MG63 (cell line): ENCODE data around the gene TFRC. TPM values are rescaled to one million over a fixed set of nuclear protein-coding genes. Genes with fewer than 3 reads are reported as not detected.
"Not testable (repeated sequence)": the region's sequence is repeated elsewhere in the genome, so short reads cannot be mapped to it uniquely, and the experiment has no call there.

Source experiments
- DNase-seq: peaks from one replicate; pipeline ENCODE4 v3.0.0-alpha.2; 2020
- H3K27me3 ChIP-seq: fragments of 250-450 bp; sonication (Bioruptor Pico); 2 replicates; pipeline ENCODE4 v1.5.1; 2020; ENCODE audit warnings: mild to moderate bottlenecking, moderate library complexity
- H3K36me3 ChIP-seq: fragments of 250-450 bp; sonication (Bioruptor Pico); 2 replicates; pipeline ENCODE4 v1.5.1; 2020; ENCODE audit warnings: mild to moderate bottlenecking, moderate library complexity
- H3K4me3 ChIP-seq: fragments of 250-450 bp; sonication (Bioruptor Pico); 2 replicates; pipeline ENCODE4 v1.5.1; 2020; ENCODE audit warnings: mild to moderate bottlenecking, moderate library complexity
- H3K9me3 ChIP-seq: fragments of 250-450 bp; sonication (Bioruptor Pico); 2 replicates; pipeline ENCODE4 v1.5.1; 2020; ENCODE audit warnings: mild to moderate bottlenecking, moderate library complexity
- total RNA-seq: library from RNA; depleted of rRNA; stranded (reverse); fragments of >200 nt; shearing (Covaris generic); gene quantifications from 2 replicates; pipeline ENCODE4 v1.2.3, GENCODE V29; 2014; ENCODE audit warnings: low replicate concordance

The TFRC gene
- total RNA-seq, 1 experiment from 2014 or later: 49.9 TPM

DNA sequence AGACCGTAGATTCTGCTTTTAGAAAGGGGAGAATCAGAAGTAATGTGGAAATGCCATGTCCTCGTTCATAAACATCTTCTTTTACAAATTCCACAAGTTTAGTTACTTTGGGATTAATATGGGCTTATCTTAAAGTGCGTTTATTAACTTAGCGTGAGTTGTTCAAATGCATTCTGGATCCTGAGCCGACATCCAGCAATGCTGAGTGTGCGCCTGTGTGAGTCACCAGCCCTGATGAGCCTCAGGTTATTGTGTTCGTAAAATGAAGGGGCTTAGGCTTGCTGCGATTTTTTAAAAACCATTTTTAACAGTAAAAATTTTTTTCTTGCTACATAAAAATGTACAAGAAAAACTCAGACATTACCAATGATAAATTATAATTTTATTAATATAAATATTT is 57.9 kb downstream of the TFRC start:
- H3K27me3 ChIP-seq: no peaks in the 10 kb centered on the region

DNA sequence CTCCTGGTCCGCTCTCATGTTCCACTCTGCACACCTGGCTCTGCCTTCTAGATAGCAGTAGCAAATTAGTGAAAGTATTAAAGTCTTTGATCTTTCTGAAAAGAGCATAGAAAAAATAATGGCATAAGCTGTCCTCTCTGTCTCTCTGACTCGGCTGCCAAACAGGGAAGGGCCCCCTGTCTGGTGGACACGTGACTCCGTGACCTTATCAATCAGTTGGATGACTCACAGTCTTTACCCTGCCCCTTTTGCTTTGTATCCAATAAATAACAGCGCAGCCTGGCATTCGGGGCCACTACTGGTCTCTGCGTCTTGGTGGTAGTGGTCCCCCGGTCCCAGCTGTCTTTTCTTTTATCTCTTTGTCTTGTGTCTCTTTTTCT is 59.4 kb downstream of the TFRC start:
- H3K9me3 ChIP-seq, H3K36me3 ChIP-seq, DNase-seq, H3K4me3 ChIP-seq, H3K27me3 ChIP-seq: not testable (repeated sequence)

More for the DNA sequence above, 57.9 kb downstream of the TFRC start:
- DNase-seq: no peak
- Histone ChIP-seq H3K9me3 (no peaks in the 10 kb centered on the region), H3K4me3 (no peak overlapping the region), H3K36me3 (no peaks in the 10 kb centered on the region)

DNA sequence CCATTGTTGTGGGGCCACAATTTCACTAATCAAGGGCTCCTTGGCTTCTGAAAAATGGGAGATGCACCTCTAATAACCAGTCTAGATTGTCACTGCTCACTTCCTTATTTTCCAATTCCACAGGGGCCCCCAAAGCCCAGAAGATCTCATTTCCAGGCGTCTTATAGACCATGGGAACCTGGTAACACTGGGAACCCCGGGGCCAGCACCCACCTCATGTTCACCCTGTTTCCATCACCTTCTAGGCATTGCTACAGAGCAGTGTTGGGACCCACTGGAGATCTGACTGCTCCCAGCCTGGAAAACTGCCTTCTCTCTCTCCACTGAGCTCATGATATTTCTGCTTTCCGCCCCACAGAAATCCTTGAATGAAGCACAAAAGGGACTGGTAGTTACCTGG is 61.5 kb downstream of the TFRC start:
- no peaks in the 10 kb centered on the region for H3K36me3 ChIP-seq
- DNase-seq: no peak
- no peaks in the 10 kb centered on the region for H3K9me3 ChIP-seq
- no peak overlapping the region for H3K4me3 ChIP-seq
- no peaks in the 10 kb centered on the region for H3K27me3 ChIP-seq

DNA sequence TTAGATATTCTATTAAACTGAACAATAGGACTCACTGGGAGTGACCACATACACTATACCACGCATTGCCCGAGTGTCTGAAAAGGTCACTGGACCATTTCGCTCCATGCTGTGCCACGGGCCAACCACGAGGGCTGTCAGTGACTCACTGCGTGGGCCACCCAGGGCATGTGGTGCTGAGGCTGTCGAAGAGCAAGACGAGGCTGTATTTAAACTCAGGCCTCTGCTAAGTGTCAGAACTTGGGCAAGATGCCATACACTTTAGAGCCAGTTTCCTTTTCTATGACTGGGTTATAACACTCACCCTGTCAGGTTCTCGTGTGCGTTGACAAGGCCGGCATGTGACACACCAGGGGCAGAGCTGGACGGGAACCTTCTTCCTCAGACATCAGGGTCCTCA is 62.3 kb downstream of the TFRC start:
- H3K36me3 ChIP-seq, H3K9me3 ChIP-seq, H3K4me3 ChIP-seq, H3K27me3 ChIP-seq: not testable (repeated sequence)
- DNase-seq: peak; percentile 44

DNA sequence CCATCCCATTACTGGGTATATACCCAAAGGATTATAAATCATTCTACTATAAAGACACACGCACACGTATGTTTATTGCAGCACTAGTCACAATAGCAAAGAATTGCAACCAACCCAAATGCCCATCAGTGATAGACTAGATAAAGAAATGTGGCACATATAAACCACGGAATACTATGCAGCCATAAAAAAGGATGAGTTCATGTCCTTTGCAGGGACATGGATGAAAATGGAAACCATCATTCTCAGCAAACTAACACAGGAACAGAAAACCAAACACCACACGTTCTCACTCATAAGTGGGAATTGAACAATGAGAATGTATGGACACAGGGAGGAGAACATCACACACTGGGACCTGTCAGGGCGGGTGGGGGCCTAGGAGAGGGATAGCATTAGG is 63.7 kb downstream of the TFRC start:
- H3K36me3 ChIP-seq, H3K9me3 ChIP-seq, H3K27me3 ChIP-seq, DNase-seq, H3K4me3 ChIP-seq: not testable (repeated sequence)

DNA sequence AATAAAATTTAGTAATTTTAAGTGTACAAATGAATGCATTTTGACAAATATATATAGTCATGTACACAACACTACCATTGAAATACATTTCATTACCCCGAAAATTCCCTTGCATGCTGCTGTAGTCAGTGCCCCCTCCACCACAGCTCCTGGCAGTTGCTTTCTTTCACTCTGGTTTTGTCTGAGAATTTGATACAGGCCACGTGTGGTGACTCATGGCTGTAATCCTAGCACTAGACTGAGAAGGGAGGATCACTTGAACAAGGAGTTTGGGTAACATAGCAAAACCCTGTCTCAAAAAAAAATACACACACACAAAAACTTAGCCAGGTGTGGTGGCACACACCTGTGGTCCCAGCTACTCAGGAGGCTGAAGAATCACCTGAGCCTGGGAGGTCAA is 65.4 kb downstream of the TFRC start:
- Histone ChIP-seq H3K36me3 (no peaks in the 10 kb centered on the region), H3K9me3 (no peaks in the 10 kb centered on the region; the same call in 1 of the 2 replicates), H3K27me3 (no peaks in the 10 kb centered on the region), H3K4me3 (no peak overlapping the region)
- DNase-seq: peak; percentile 75

DNA sequence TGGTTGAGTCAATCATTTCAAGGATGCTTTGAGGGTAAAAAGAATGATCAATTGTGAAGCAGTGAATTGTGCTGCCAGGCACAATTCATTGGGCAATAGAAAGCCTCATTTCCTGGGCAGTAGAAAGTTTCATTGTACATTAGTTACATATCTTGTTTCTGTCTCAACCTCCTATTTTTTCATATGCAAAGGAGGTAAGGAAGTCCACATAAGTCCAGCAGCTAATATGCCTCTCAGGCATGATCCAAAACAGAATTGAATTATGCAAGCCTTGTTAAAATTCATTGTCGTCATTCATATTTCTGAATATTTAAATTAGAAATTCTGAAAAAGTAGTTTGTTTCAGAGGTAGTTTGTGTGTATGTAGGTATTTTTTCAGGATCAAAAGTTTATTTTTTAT is 65.8 kb downstream of the TFRC start:
- Histone ChIP-seq H3K27me3 (no peaks in the 10 kb centered on the region), H3K4me3 (no peak overlapping the region), H3K36me3 (no peaks in the 10 kb centered on the region), H3K9me3 (peaks cover 4% of the 10 kb centered on the region)
- DNase-seq: no peak

DNA sequence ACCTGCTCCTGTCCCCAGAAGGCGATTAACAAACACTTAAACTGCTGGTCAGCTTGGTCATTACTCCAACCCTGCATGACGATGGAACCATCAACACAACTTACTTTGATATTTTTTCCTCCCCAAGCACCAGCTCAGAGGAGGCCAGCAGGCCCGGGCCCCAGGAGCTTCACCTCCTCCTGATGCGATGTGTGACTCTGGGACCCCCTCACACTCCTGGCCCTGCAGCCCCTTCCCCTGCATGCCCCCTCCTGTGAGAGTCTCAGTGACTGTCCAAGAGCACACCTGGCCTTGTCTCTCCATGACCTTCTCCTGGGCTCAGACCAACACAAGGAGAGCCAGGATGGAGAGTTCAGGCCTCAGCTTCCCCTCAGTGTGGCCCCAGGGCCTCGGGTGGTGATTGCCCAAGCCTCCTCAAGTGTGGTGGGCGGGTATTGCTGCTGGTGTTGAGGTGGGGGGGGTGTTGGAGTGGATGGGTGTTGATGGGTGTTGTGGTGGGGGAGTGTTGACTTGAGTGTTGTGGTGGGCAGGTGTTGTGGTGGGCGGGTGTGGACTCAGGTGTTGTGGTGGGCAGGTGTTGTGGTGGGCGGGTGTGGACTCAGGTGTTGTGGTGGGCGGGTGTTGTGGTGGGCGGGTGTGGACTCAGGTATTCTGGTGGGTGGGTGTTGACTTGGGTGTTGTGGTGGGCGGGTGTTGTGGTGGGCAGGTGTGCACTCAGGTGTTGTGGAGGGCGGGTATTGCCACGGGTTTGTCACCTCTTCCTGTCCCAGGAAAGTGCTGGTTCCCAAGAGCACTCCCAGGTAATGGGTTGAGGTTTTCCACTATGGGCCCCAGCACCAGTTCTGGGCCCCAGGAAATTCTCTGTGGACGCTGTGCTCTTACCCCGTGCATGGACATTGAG is 68.1 kb downstream of the TFRC start:
- H3K4me3 ChIP-seq: no peak overlapping the region
- H3K9me3 ChIP-seq: peaks cover 7% of the 10 kb centered on the region
- no peaks in the 10 kb centered on the region for H3K36me3 ChIP-seq
- no peak for DNase-seq
- no peaks in the 10 kb centered on the region for H3K27me3 ChIP-seq

DNA sequence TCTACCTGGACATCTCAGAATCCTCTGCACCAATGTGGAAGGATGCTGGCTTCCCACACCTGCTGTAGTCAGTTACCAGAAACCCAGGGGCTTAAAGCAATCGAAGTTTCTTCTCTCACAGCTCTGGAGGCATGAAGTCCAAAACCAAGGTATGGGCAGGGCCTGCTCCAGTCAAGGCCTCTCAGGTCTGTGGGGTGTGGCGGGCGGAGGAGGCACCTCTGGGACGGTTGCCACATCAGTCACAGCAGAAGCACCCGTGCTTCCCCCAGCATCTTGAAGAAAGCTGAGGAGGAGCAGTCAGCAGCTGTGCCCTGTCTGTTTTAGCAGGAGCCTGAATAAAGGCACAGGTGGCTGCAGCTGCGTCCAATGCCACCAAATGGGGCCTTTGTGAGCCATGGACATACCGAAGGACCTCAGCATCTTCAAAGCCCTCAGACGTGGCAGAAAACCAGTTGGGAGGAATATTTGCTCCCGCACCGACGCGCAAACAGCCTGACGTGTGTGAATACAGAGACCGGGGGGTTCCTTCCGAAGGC is 68.9 kb downstream of the TFRC start:
- Histone ChIP-seq H3K36me3 (no peaks in the 10 kb centered on the region), H3K9me3 (peaks cover 7% of the 10 kb centered on the region), H3K27me3 (no peaks in the 10 kb centered on the region), H3K4me3 (no peak overlapping the region)
- DNase-seq: peak; percentile 22

DNA sequence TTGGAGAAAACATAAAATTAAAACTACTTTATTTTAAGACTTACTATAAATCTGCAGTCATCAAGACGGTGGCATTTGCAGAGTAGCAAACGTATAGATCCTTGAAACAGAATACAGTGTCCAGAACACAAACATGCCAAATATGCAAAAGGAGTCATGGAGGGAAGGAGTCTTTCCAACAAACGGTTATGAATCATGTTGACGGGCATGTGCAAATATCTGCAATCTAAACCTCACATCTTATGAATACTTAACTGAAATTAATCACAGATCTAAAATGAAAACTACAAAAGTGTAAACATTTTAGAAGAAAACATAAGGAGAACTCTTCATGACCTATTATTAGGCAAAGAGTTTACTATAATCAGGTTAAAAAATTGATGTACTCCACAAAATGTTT is 69.4 kb downstream of the TFRC start:
- H3K36me3 ChIP-seq: no peaks in the 10 kb centered on the region
- no peaks in the 10 kb centered on the region for H3K27me3 ChIP-seq
- H3K9me3 ChIP-seq: peaks cover 7% of the 10 kb centered on the region
- peak; percentile 27 for DNase-seq
- no peak overlapping the region for H3K4me3 ChIP-seq

DNA sequence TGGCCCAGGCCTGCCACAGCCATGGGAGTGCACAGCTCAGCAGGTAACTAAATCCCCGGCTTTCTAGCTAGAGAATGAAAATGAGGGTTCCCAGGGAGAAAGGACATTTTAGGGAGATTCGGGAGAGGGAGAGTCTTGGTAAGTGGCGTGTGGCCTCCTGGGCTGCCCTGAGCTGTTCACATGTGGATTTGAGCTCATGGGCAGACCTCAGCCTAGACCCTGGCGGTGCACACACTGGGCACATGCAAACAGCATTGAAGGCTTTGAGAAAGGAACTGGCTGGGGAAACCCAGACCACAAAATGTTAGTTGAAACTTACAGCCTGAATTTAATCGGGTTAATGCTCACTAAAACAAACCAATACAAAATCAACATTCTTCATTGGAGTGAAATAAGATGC is 72.4 kb downstream of the TFRC start:
- H3K36me3 ChIP-seq: no peaks in the 10 kb centered on the region
- H3K9me3 ChIP-seq: peaks cover 7% of the 10 kb centered on the region
- no peak for DNase-seq
- H3K4me3 ChIP-seq: no peak overlapping the region
- H3K27me3 ChIP-seq: no peaks in the 10 kb centered on the region

DNA sequence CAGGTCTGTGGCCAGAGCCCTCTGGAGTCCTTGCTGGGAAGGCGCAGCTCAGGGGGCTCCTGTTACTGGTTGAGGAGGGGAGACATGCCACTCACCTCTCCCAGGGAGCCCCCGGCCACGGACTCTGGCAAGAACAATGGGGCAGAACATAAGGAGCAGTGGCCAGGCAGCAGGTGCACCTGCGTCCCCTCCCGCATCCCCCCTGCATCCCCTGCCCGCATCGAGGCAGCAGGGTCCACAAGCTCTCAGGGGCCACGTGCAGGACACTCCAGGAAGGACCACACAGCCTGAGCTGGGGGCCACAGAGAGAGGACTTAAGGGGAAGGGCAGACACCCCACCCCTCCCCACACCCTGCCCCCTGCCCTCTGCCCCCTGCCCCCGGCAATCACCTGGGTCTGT is 73.0 kb downstream of the TFRC start:
- no peak overlapping the region for H3K4me3 ChIP-seq
- H3K36me3 ChIP-seq: no peaks in the 10 kb centered on the region
- no peaks in the 10 kb centered on the region for H3K27me3 ChIP-seq
- DNase-seq: no peak
- peaks cover 7% of the 10 kb centered on the region for H3K9me3 ChIP-seq

DNA sequence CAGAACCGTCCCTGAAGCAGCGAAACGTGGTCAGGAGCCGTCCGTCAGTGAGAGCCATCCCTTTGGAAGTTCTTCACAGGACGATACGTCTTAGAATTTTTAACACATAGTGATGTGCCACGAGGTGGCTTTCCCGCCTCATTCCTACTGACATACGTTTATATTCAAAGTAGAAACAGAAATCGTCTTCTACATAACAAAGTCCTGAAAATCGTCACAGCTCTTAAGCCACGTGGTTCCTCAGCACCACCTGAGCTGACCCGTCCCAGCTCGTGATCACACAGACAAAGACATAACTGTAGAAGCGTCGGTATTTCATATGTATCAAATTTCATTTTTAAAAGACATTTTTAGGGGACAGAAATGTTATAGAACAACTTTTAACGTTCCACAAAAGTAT is 73.5 kb downstream of the TFRC start:
- no peaks in the 10 kb centered on the region for H3K27me3 ChIP-seq
- DNase-seq: no peak
- H3K36me3 ChIP-seq: no peaks in the 10 kb centered on the region
- no peak overlapping the region for H3K4me3 ChIP-seq
- H3K9me3 ChIP-seq: peaks cover 7% of the 10 kb centered on the region

DNA sequence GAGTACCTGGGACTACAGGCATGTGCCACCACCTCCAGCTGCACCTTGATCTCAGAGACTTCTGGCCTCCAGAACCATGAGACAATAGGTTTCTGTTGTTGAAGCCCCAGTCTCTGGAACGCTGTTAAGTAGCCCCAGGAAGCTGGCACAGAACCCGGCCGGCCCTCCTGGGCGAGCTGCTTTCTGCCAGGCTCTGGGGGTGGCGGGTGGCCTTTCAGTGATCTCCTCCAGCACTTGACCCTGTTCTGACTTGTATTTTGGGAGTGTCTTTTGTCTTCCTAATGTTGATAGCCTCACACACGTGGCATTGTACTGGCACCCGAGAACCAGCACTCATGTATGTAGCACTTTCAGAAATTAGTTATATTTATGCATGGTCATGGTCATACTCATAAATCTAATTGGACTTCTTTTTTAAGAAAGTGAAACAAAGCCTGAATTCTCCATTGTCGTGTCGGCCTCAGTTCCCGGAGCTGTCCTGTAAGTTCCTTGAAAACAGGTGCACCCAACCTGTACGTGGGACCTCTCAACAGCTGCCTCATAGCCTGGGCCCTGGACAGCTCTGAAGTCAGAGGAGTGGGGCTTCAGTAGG is 74.0 kb downstream of the TFRC start:
- peaks cover 2% of the 10 kb centered on the region; the same call in 1 of the 2 replicates for H3K27me3 ChIP-seq
- no peak overlapping the region for H3K4me3 ChIP-seq
- no peaks in the 10 kb centered on the region for H3K36me3 ChIP-seq
- DNase-seq: no peak
- H3K9me3 ChIP-seq: peaks cover 7% of the 10 kb centered on the region

DNA sequence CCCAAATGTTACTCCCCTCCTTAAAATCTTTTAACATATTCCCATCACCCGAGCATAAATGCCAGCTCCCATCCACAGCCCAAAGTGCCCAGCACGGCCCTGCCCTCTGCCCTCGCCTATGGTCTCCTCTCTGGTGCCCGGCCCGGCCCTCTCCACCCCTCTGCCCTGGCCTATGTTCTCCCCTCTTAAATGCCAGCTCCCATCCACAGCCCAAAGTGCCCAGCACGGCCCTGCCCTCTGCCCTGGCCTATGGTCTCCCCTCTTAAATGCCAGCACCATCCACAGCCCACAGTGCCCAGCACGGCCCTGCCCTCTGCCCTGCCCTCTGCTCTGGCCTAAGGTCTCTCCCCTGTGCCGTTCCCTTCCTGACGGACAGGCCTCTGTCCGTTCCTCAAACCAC is 76.6 kb downstream of the TFRC start:
- H3K9me3 ChIP-seq, DNase-seq, H3K36me3 ChIP-seq, H3K27me3 ChIP-seq, H3K4me3 ChIP-seq: not testable (repeated sequence)

DNA sequence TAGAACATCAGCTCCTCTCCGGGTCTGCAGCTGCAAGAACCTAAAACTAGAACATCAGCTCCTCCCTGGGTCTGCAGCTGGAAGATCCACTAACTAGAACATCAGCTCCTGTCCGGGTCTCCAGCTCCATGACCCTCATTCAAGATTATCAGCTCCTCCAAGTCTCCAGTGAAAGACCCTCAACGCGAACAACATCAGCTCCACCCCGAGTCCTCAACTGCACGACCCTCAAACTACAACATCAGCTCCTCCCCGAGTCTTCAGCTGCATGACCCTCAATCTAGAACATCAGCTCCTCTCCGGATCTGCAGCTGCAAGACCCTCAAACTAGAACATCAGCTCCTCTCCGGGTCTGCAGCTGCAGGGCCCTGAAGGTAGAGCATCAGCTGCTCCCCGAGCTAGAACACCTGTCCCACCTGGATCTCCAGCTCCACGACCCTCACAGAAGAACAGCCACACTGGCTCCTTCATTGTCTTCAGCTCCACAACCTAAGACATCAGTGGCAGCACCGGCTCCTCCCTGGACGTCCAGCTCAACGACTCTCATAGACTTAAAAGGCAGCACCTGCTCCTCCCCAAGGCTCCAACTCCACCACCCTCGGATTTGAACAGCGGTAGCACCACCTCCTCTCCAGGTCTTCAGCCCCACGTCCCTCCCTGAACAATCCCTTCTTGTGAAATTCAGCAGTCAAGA is 77.4 kb downstream of the TFRC start:
- H3K27me3 ChIP-seq, H3K36me3 ChIP-seq, H3K4me3 ChIP-seq, DNase-seq, H3K9me3 ChIP-seq: not testable (repeated sequence)

DNA sequence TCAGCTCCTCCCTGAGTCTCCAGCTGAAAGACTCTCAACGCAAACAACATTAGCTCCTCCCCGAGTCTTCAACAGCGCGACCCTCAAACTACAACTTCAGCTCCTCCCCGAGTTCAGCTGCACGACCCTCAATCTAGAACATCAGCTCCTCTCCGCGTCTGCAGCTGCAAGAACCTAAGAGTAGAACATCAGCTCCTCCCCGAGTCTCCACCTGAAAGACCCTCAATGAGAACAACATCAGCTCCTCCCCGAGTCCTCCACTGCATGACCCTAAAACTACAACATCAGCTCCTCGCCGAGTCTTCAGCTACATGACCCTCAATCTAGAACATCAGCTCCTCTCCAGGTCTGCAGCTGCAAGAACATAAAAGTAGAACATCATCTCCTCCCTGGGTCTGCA is 78.3 kb downstream of the TFRC start:
- Histone ChIP-seq H3K9me3 (no peaks in the 10 kb centered on the region), H3K27me3 (peaks cover 4% of the 10 kb centered on the region; the same call in 1 of the 2 replicates), H3K4me3 (no peak overlapping the region), H3K36me3 (no peaks in the 10 kb centered on the region)
- DNase-seq: no peak
